A673 (cell line): ENCODE results near the gene RNF121. TPM values are rescaled to one million over a fixed set of nuclear protein-coding genes. Genes with fewer than 3 reads are reported as not detected.

Source experiments
- BruUV-seq: library from RNA; stranded (reverse); fragments of 400-500 nt; replicated peaks from 2 replicates; lab custom pipeline; 2021; lab: Mats Ljungman, UMichigan
- CTCF ChIA-PET: fragments of 300-600 bp; sonication (Branson Sonifier 250); formaldehyde crosslinking; loops from one replicate; lab custom pipeline; 2022; ENCODE audit warnings: antibody characterized with exemption; lab: Charles Lee
- POLR2A ChIA-PET: fragments of 300-600 bp; sonication (Branson Sonifier 250); formaldehyde crosslinking; loops from one replicate; lab custom pipeline; 2022; ENCODE audit warnings: antibody characterized with exemption; ENCODE audit not compliant: low non-redundant PET; lab: Charles Lee
- DNase-seq: peaks from one replicate; pipeline ENCODE4 v3.0.0-alpha.2; 2015; ENCODE audit warnings: low spot score
- H3K27ac ChIP-seq: fragments of 200-600 bp; sonication (generic); 2 replicates; pipeline ENCODE4 v1.5.1; 2016; ENCODE audit warnings: mixed run types, low read depth, mild to moderate bottlenecking, mixed read lengths, antibody characterized with exemption, low read length; ENCODE audit not compliant: poor library complexity, severe bottlenecking
- H3K27me3 ChIP-seq: fragments of 200-600 bp; sonication (generic); replicated peaks from 2 replicates; pipeline ENCODE4 v1.6.1; 2017; ENCODE audit warnings: mixed run types, low read depth, mild to moderate bottlenecking, mixed read lengths, antibody characterized with exemption, low read length; ENCODE audit not compliant: insufficient read depth, poor library complexity
- H3K36me3 ChIP-seq: fragments of 200-600 bp; sonication (generic); 2 replicates; pipeline ENCODE4 v1.6.1; 2016; ENCODE audit warnings: mixed run types, mild to moderate bottlenecking, mixed read lengths, antibody characterized with exemption, low read length; ENCODE audit not compliant: insufficient read depth, poor library complexity, severe bottlenecking
- H3K4me1 ChIP-seq: fragments of 200-600 bp; sonication (generic); 2 replicates; pipeline ENCODE4 v1.6.1; 2017; ENCODE audit warnings: mixed run types, mild to moderate bottlenecking, mixed read lengths, antibody characterized with exemption, low read length; ENCODE audit not compliant: insufficient read depth, poor library complexity, severe bottlenecking
- H3K4me3 ChIP-seq: fragments of 200-600 bp; sonication (generic); 2 replicates; pipeline ENCODE4 v1.5.1; 2016; ENCODE audit warnings: low read depth, mixed run types, mild to moderate bottlenecking, mixed read lengths, low read length; ENCODE audit not compliant: poor library complexity, severe bottlenecking
- H3K9me3 ChIP-seq: fragments of 200-600 bp; sonication (generic); 2 replicates; pipeline ENCODE4 v1.6.1; 2016; ENCODE audit warnings: mixed run types, low read depth, mild to moderate bottlenecking, mixed read lengths, antibody characterized with exemption, low read length; ENCODE audit not compliant: poor library complexity, severe bottlenecking
- EZH2 ChIP-seq: fragments of 200-600 bp; sonication (generic); IDR thresholded peaks from 2 replicates; pipeline ENCODE4 v1.6.1; 2017; ENCODE audit warnings: borderline replicate concordance, low read depth, mild to moderate bottlenecking, mixed read lengths, antibody characterized with exemption, low read length; ENCODE audit not compliant: poor library complexity, severe bottlenecking
- intact Hi-C: fragments of 100-400 bp; cut with micrococcal nuclease; formaldehyde crosslinking; loops from one replicate; pipeline ENCODE4 v1.10.0; 2022; ENCODE audit not compliant: unreplicated experiment
- total RNA-seq: library from RNA; stranded (reverse); gene quantifications from 2 replicates; pipeline ENCODE4 v1.2.3, GENCODE V29; 2021
- TF ChIP-seq, protein P1 (sequence below): fragments of 300-800, 200-600 bp; sonication (generic); conservative IDR thresholded peaks from 2 replicates; pipeline ENCODE4 v1.5.1; 2017; ENCODE audit warnings: low read depth, mild to moderate bottlenecking, antibody characterized with exemption, low read length, moderate library complexity, mixed read lengths

The RNF121 gene
- total RNA-seq, 1 experiment from 2014 or later: 59.1 TPM

GRCh38 chr11:71977090-71977489 lies 48.2 kb downstream of the RNF121 start:
- Histone ChIP-seq H3K4me1 (no peaks in the 10 kb centered on the region), H3K36me3 (no peaks in the 10 kb centered on the region), H3K27ac (no peak overlapping the region), H3K4me3 (no peak overlapping the region), H3K9me3 (no peaks in the 10 kb centered on the region), H3K27me3 (no peaks in the 10 kb centered on the region)
- intact Hi-C loops: loop anchor here (2.0 to 5.0 kb wide), 3 partner anchors 114 to 454 kb away; no protein-coding TSS in a partner anchor
- ChIA-PET CTCF (interaction anchor here (0.6 to 1.2 kb wide), 2 partner anchors 167 to 177 kb away, joined by 3 read pairs; no protein-coding TSS in a partner anchor), POLR2A (no interaction called here)
- no peak for DNase-seq
- TF ChIP-seq, protein P1, sequence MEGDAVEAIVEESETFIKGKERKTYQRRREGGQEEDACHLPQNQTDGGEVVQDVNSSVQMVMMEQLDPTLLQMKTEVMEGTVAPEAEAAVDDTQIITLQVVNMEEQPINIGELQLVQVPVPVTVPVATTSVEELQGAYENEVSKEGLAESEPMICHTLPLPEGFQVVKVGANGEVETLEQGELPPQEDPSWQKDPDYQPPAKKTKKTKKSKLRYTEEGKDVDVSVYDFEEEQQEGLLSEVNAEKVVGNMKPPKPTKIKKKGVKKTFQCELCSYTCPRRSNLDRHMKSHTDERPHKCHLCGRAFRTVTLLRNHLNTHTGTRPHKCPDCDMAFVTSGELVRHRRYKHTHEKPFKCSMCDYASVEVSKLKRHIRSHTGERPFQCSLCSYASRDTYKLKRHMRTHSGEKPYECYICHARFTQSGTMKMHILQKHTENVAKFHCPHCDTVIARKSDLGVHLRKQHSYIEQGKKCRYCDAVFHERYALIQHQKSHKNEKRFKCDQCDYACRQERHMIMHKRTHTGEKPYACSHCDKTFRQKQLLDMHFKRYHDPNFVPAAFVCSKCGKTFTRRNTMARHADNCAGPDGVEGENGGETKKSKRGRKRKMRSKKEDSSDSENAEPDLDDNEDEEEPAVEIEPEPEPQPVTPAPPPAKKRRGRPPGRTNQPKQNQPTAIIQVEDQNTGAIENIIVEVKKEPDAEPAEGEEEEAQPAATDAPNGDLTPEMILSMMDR: no peak
- no peak for TF ChIP-seq EZH2
- BruUV-seq: no TSS peak

DNA sequence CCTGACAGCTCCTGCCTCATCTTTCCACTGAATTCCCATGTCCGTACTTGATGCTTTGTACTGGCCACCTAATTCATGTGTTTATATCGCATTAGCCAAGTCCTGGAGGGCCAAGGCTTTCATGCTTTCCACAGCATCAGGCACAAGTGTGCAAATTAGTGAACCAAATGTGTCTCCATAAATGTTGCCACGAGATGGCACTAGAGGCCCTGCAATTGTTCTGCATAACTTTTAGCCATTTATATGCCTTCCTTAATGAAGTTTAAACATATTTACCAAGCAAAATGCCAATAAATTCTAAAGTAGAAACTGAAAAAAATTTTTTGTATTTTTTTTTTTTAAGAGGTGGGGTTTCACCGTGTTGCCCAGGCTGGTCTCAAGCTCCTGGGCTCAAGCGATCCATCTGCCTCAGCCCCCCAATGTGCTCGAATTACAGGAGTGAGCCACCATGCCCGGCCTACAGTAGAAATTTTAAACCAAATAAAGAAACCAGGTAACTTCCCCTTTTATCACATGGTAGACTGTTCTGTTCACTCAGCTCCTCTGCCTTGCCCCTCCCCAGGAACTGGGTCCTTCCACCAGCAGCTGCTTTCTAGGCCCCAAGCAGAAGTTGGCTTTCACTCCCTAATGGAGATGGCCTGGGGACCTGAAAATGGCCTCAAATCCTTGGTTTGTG lies 49.0 kb downstream of the RNF121 start:
- no peak overlapping the region for H3K27ac ChIP-seq
- TF ChIP-seq, protein P1: peak; percentile 90
- TF ChIP-seq EZH2: no peak
- ChIA-PET POLR2A (no interaction called here), CTCF (interaction anchor here (1.2 kb wide), 1 partner anchor 178 kb away, joined by 3 read pairs; no protein-coding TSS in a partner anchor)
- H3K36me3 ChIP-seq: no peaks in the 10 kb centered on the region
- no peak overlapping the region for H3K4me3 ChIP-seq
- BruUV-seq: no TSS peak
- no peaks in the 10 kb centered on the region for H3K9me3 ChIP-seq
- DNase-seq: peak; percentile 74
- no peaks in the 10 kb centered on the region for H3K27me3 ChIP-seq
- H3K4me1 ChIP-seq: no peaks in the 10 kb centered on the region
- intact Hi-C loops: loop anchor here (2.0 to 5.0 kb wide), 3 partner anchors 113 to 453 kb away; no protein-coding TSS in a partner anchor

DNA sequence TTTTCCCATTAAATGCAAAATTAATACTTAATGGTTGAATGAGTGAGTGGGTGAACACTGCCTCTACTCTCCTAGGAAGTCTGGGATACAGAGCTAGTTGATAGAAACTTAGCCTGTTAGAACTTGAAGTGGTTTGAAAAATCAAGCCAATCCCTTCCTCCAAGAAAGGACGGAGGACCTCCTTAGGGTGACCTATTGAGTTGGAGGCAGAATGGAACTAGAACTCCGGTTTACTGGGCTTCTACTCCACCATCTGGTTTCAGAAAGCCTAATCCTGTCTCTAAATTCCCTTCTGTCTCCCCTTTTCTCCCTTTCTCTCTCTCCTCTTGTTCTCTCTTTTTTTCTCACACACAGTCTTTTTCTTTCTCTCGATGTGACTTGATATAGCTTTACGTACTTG lies 50.2 kb downstream of the RNF121 start:
- POLR2A ChIA-PET: no interaction called here

More for the DNA sequence above, 50.2 kb downstream of the RNF121 start:
- intact Hi-C loops: loop anchor here (5.0 kb wide), 1 partner anchor 203 kb away; no protein-coding TSS in a partner anchor
- H3K9me3 ChIP-seq: no peaks in the 10 kb centered on the region
- H3K27me3 ChIP-seq: no peaks in the 10 kb centered on the region
- H3K4me3 ChIP-seq: no peak overlapping the region
- TF ChIP-seq, protein P1: no peak
- no peak for TF ChIP-seq EZH2
- no peaks in the 10 kb centered on the region for H3K36me3 ChIP-seq
- no TSS peak for BruUV-seq
- no peaks in the 10 kb centered on the region for H3K4me1 ChIP-seq
- CTCF ChIA-PET: interaction anchor here (0.6 kb wide), 1 partner anchor 137 kb away, joined by 6 read pairs; no protein-coding TSS in a partner anchor
- DNase-seq: no peak
- H3K27ac ChIP-seq: no peak overlapping the region
